Measurements from ENCODE around the gene ZNF613.
"Not testable (repeated sequence)": the region's sequence is repeated elsewhere in the genome, so short reads cannot be mapped to it uniquely, and the experiment has no call there.

Gene ZNF613

DNA sequence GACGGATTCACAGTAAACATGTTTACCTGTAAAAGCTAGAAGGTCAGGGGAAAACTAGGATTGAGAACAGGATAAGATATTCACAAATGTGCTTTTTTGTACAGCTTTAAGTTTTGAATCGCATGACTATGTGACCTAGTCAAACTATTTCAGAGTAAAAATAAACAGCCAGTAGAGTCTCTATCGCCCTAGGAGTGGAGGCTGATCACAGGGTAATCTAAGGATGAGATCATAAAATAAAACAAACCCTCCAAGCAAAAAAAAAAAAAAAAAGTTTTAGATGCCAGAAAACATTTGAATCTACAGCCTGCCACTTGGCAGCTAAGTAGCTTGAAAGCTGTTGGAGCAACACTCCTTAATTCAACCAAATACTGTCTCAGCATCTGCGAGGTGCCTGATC is 32.5 kb downstream of the ZNF613 start:
- H3K27me3 ChIP-seq (replicated peaks; ENCODE audit: control insufficient read depth, insufficient read depth, low read length): no peaks in the 10 kb centered on the region
- H3K36me3 ChIP-seq (ENCODE audit: control insufficient read depth, insufficient read depth, low read length): no peaks in the 10 kb centered on the region
- TF ChIP-seq, protein P1, sequence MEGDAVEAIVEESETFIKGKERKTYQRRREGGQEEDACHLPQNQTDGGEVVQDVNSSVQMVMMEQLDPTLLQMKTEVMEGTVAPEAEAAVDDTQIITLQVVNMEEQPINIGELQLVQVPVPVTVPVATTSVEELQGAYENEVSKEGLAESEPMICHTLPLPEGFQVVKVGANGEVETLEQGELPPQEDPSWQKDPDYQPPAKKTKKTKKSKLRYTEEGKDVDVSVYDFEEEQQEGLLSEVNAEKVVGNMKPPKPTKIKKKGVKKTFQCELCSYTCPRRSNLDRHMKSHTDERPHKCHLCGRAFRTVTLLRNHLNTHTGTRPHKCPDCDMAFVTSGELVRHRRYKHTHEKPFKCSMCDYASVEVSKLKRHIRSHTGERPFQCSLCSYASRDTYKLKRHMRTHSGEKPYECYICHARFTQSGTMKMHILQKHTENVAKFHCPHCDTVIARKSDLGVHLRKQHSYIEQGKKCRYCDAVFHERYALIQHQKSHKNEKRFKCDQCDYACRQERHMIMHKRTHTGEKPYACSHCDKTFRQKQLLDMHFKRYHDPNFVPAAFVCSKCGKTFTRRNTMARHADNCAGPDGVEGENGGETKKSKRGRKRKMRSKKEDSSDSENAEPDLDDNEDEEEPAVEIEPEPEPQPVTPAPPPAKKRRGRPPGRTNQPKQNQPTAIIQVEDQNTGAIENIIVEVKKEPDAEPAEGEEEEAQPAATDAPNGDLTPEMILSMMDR (IDR thresholded peaks at IDR 0.05; ENCODE audit: insufficient read depth, low read length, poor library complexity, severe bottlenecking): no peak

DNA sequence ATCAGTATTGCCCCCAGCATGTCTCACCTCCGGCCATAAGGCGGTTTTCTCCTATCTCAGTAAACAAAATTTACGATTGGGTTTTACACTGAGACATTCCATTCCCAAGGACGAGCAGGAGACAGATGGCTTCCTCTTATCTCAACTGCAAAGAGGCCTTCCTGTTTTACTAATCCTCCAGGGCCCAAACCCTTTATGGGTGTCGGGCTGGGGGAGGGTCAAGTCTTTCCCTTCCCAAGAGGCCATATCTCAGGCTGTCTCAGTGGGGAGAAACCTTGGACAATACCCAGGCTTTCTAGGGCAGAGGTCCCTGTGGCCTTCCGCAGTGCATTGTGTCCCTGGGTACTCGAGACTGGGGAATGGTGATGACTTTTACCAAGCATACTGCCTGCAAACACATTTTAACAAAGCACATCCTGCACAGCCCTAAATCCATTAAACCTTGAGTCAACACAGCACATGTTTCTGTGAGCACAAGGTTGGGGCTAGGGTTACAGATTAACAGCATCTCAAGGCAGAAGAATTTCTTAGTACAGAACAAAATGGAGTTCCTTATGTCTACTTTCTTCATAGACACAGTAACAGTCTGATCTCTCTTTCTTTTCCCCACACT is 33.5 kb downstream of the ZNF613 start:
- not testable (repeated sequence) for DNase-seq (ENCODE audit: extremely low read depth, insufficient read length); H3K27me3 ChIP-seq (replicated peaks; ENCODE audit: control insufficient read depth, insufficient read depth, low read length); H3K4me3 ChIP-seq (replicated peaks; ENCODE audit: low read depth, low read length); H3K36me3 ChIP-seq (ENCODE audit: control insufficient read depth, insufficient read depth, low read length)

More for the DNA sequence above, 32.5 kb downstream of the ZNF613 start:
- no peak overlapping the region for H3K4me3 ChIP-seq (replicated peaks; ENCODE audit: low read depth, low read length)
- no peak for DNase-seq (ENCODE audit: extremely low read depth, insufficient read length)

GRCh38 chr19:51965583-51965982 is 38.3 kb downstream of the ZNF613 start:
- TF ChIP-seq, protein P1 (IDR thresholded peaks at IDR 0.05; ENCODE audit: insufficient read depth, low read length, poor library complexity, severe bottlenecking): no peak
- H3K27me3 ChIP-seq (replicated peaks; ENCODE audit: control insufficient read depth, insufficient read depth, low read length): no peaks in the 10 kb centered on the region
- DNase-seq (ENCODE audit: extremely low read depth, insufficient read length): no peak
- H3K4me3 ChIP-seq (replicated peaks; ENCODE audit: low read depth, low read length): no peak overlapping the region
- peaks cover 17% of the 10 kb centered on the region for H3K36me3 ChIP-seq (ENCODE audit: control insufficient read depth, insufficient read depth, low read length)

- DNase-seq (ENCODE audit: extremely low read depth, insufficient read length): no peak
- H3K4me3 ChIP-seq (replicated peaks; ENCODE audit: low read depth, low read length): no peak overlapping the region
- H3K36me3 ChIP-seq (ENCODE audit: control insufficient read depth, insufficient read depth, low read length): peaks cover 15% of the 10 kb centered on the region
- TF ChIP-seq, protein P1 (IDR thresholded peaks at IDR 0.05; ENCODE audit: insufficient read depth, low read length, poor library complexity, severe bottlenecking): no peak
- no peaks in the 10 kb centered on the region for H3K27me3 ChIP-seq (replicated peaks; ENCODE audit: control insufficient read depth, insufficient read depth, low read length)
These were observed 43.4 kb downstream of the ZNF613 start for GRCh38 chr19:51970718-51971117.

GRCh38 chr19:51971624-51972023 is 44.4 kb downstream of the ZNF613 start:
- TF ChIP-seq, protein P1 (IDR thresholded peaks at IDR 0.05; ENCODE audit: insufficient read depth, low read length, poor library complexity, severe bottlenecking): no peak
- Histone ChIP-seq H3K27me3 (replicated peaks; ENCODE audit: control insufficient read depth, insufficient read depth, low read length) (no peaks in the 10 kb centered on the region), H3K36me3 (ENCODE audit: control insufficient read depth, insufficient read depth, low read length) (peaks cover 13% of the 10 kb centered on the region), H3K4me3 (replicated peaks; ENCODE audit: low read depth, low read length) (no peak overlapping the region)
- DNase-seq (ENCODE audit: extremely low read depth, insufficient read length): no peak

- H3K36me3 ChIP-seq (ENCODE audit: control insufficient read depth, insufficient read depth, low read length); H3K27me3 ChIP-seq (replicated peaks; ENCODE audit: control insufficient read depth, insufficient read depth, low read length); H3K4me3 ChIP-seq (replicated peaks; ENCODE audit: low read depth, low read length); DNase-seq (ENCODE audit: extremely low read depth, insufficient read length): not testable (repeated sequence)
These were observed 48.5 kb downstream of the ZNF613 start for GRCh38 chr19:51975787-51976186.

DNA sequence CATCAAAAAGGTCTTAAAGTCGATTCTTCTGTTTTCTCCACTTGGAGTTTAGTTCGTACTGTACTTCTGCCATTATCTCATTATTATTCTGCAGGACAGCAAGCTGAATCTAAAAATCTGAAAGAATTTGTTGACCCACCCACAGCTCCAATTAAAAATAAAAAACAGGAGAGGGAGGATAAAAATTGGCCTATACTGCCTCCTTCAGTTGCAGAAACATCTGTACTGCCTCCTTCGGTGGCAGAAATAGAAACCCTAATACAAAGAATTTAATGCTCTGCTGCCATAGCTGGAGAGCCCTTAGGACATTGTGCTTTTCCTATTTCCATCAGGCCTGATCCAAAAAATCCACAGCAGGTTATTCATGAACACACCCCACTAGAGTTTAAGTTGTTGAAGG is 49.6 kb downstream of the ZNF613 start:
- Histone ChIP-seq H3K36me3 (ENCODE audit: control insufficient read depth, insufficient read depth, low read length) (peaks cover 3% of the 10 kb centered on the region; the same call in 1 of the 2 replicates), H3K27me3 (replicated peaks; ENCODE audit: control insufficient read depth, insufficient read depth, low read length) (no peaks in the 10 kb centered on the region), H3K4me3 (replicated peaks; ENCODE audit: low read depth, low read length) (no peak overlapping the region)
- DNase-seq (ENCODE audit: extremely low read depth, insufficient read length): no peak
- TF ChIP-seq, protein P1 (IDR thresholded peaks at IDR 0.05; ENCODE audit: insufficient read depth, low read length, poor library complexity, severe bottlenecking): no peak

Measured in GM06990 (cell line).